Measurements from ENCODE around the gene PLCB4.

- TF ChIP-seq, protein P1, sequence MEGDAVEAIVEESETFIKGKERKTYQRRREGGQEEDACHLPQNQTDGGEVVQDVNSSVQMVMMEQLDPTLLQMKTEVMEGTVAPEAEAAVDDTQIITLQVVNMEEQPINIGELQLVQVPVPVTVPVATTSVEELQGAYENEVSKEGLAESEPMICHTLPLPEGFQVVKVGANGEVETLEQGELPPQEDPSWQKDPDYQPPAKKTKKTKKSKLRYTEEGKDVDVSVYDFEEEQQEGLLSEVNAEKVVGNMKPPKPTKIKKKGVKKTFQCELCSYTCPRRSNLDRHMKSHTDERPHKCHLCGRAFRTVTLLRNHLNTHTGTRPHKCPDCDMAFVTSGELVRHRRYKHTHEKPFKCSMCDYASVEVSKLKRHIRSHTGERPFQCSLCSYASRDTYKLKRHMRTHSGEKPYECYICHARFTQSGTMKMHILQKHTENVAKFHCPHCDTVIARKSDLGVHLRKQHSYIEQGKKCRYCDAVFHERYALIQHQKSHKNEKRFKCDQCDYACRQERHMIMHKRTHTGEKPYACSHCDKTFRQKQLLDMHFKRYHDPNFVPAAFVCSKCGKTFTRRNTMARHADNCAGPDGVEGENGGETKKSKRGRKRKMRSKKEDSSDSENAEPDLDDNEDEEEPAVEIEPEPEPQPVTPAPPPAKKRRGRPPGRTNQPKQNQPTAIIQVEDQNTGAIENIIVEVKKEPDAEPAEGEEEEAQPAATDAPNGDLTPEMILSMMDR (IDR thresholded peaks at IDR 0.05): no peak
- no peak for TF ChIP-seq EZH2 (IDR thresholded peaks at IDR 0.05)
Measured at GRCh38 chr20:9332791-9333479, 264.0 kb downstream of the PLCB4 start.
